H1 (cell line): ENCODE results near the gene HOXA10. TPM values are rescaled to one million over a fixed set of nuclear protein-coding genes. Genes with fewer than 3 reads are reported as not detected.
A peak's percentile ranks its signal among the peaks of the same experiment; 100 is the strongest.

Experiments used
- CTCF ChIA-PET: fragments of 300-600 bp; sonication (Branson Sonifier 250); formaldehyde crosslinking; loops from one replicate; lab custom pipeline; 2021; ENCODE audit not compliant: partially characterized antibody; lab: Charles Lee
- POLR2A ChIA-PET: fragments of 300-600 bp; sonication (Branson Sonifier 250); formaldehyde crosslinking; loops from one replicate; lab custom pipeline; 2021; ENCODE audit warnings: inconsistent platforms; ENCODE audit not compliant: partially characterized antibody; lab: Charles Lee
- DNase-seq, 2 experiments: peaks; one replicate each; pipeline versions ENCODE4 v3.0.0 to v3.0.0-alpha.2; 2010 to 2022; ENCODE audit warnings: low spot score in 2 of 2, low read depth in 1 of 2, mixed read lengths in 1 of 2
- FAIRE-seq: peaks from 2 replicates; lab custom pipeline; 2011; peaks lifted over from hg19 to GRCh38; lab: Jason Lieb, UNC
- H2AFZ ChIP-seq: 2 replicates; pipeline ENCODE4 v1.8.1; 2012; ENCODE audit warnings: low read length, inconsistent platforms
- H2AK5ac ChIP-seq: 2 replicates; pipeline ENCODE4 v1.6.1; 2013; ENCODE audit warnings: low read depth, low read length
- H2BK120ac ChIP-seq: replicated peaks from 2 replicates; pipeline ENCODE3; 2013; ENCODE audit warnings: low read depth, low read length, inconsistent platforms
- H2BK12ac ChIP-seq: 2 replicates; pipeline ENCODE4 v1.6.1; 2013; ENCODE audit warnings: low read depth, low read length
- H2BK15ac ChIP-seq: 2 replicates; pipeline ENCODE4 v1.6.1; 2013; ENCODE audit warnings: low read length
- H2BK20ac ChIP-seq: 2 replicates; pipeline ENCODE4 v1.6.1; 2013; ENCODE audit warnings: low read length
- H2BK5ac ChIP-seq: 2 replicates; pipeline ENCODE4 v1.6.1; 2013; ENCODE audit warnings: low read depth, low read length
- H3K14ac ChIP-seq: 2 replicates; pipeline ENCODE4 v1.6.1; 2013; ENCODE audit warnings: inconsistent platforms; ENCODE audit not compliant: insufficient read length
- H3K18ac ChIP-seq: 2 replicates; pipeline ENCODE4 v1.6.1; 2013; ENCODE audit warnings: low read length; ENCODE audit errors: extremely low read depth
- H3K23ac ChIP-seq: 2 replicates; pipeline ENCODE4 v1.6.1; 2013; ENCODE audit warnings: inconsistent platforms; ENCODE audit not compliant: insufficient read length
- H3K23me2 ChIP-seq: 2 replicates; pipeline ENCODE4 v1.6.1; 2013; ENCODE audit warnings: low read depth, low read length
- H3K27ac ChIP-seq: 2 replicates; pipeline ENCODE4 v1.6.1; 2011; ENCODE audit warnings: low read depth, low read length, inconsistent platforms
- H3K27me3 ChIP-seq, 4 experiments: replicated peaks in 1 of 4; 1 replicate in 1 of 4; 2 replicates in 3 of 4; pipeline versions ENCODE4 v1.6.1 to v1.8.1; 2011 to 2013; ENCODE audit warnings: low read length in 3 of 4, mild to moderate bottlenecking in 3 of 4, inconsistent platforms in 2 of 4, mixed read lengths in 2 of 4, moderate library complexity in 1 of 4; ENCODE audit not compliant: control insufficient read depth in 3 of 4, insufficient read depth in 3 of 4; ENCODE audit errors: extremely low read depth in 1 of 4
- H3K36me3 ChIP-seq, 4 experiments: 2 replicates each; pipeline versions ENCODE4 v1.6.1 to v1.8.1; 2011 to 2013; ENCODE audit warnings: mild to moderate bottlenecking in 4 of 4, low read length in 3 of 4, moderate library complexity in 2 of 4, control low read depth in 1 of 4, inconsistent platforms in 1 of 4; ENCODE audit not compliant: insufficient read depth in 4 of 4, control insufficient read depth in 2 of 4
- H3K4ac ChIP-seq: replicated peaks from 2 replicates; pipeline ENCODE3; 2013; ENCODE audit warnings: low read length, low read depth, mixed read lengths, inconsistent platforms; ENCODE audit not compliant: insufficient read length
- H3K4me1 ChIP-seq, 4 experiments: replicated peaks in 1 of 4; 1 replicate in 1 of 4; 2 replicates in 3 of 4; pipeline versions ENCODE4 v1.6.1 to v1.8.1; 2011 to 2013; ENCODE audit warnings: low read length in 3 of 4, inconsistent platforms in 2 of 4, mixed read lengths in 1 of 4; ENCODE audit not compliant: insufficient read depth in 4 of 4, control insufficient read depth in 3 of 4
- H3K4me2 ChIP-seq, 2 experiments: 2 replicates each; pipeline versions ENCODE4 v1.6.1 to v1.8.1; 2011 to 2013; ENCODE audit warnings: low read depth in 2 of 2, low read length in 2 of 2, control low read depth in 1 of 2, inconsistent platforms in 1 of 2, mild to moderate bottlenecking in 1 of 2; ENCODE audit not compliant: insufficient read depth in 1 of 2
- H3K4me3 ChIP-seq, 4 experiments: fragments of 200-600, 300-600 bp in 1 of 4; sonication (generic), shearing (Covaris generic), sonication (Bioruptor Twin) in 1 of 4; 2 replicates each; pipeline versions ENCODE4 v1.5.1 to v1.8.1; 2011 to 2016; ENCODE audit warnings: low read length in 4 of 4, low read depth in 3 of 4, control low read depth in 2 of 4, inconsistent platforms in 2 of 4, mild to moderate bottlenecking in 2 of 4, mixed read lengths in 1 of 4, moderate library complexity in 1 of 4; ENCODE audit not compliant: insufficient read depth in 2 of 4; ENCODE audit errors: extremely low read depth in 1 of 4
- H3K56ac ChIP-seq: replicated peaks from 2 replicates; pipeline ENCODE3; 2013; ENCODE audit warnings: low read depth, mild to moderate bottlenecking, mixed read lengths, low read length, inconsistent platforms; ENCODE audit not compliant: insufficient read length
- H3K79me1 ChIP-seq: 2 replicates; pipeline ENCODE4 v1.6.1; 2013; ENCODE audit warnings: low read depth, low read length, control low read depth
- H3K79me2 ChIP-seq, 2 experiments: 2 replicates each; pipeline versions ENCODE4 v1.6.1 to v1.8.1; 2012 to 2013; ENCODE audit warnings: low read length in 2 of 2, mild to moderate bottlenecking in 2 of 2, inconsistent platforms in 1 of 2; ENCODE audit not compliant: insufficient read depth in 2 of 2, control insufficient read depth in 1 of 2
- H3K9ac ChIP-seq, 4 experiments: replicated peaks in 1 of 4; 1 replicate in 1 of 4; 2 replicates in 3 of 4; pipeline versions ENCODE4 v1.6.1 to v1.8.1; 2011 to 2013; ENCODE audit warnings: low read depth in 3 of 4, low read length in 3 of 4, control low read depth in 2 of 4, mild to moderate bottlenecking in 2 of 4, moderate library complexity in 2 of 4, inconsistent platforms in 1 of 4; ENCODE audit errors: extremely low read depth in 1 of 4
- H3K9me3 ChIP-seq, 2 experiments: 2 replicates each; pipeline versions ENCODE4 v1.6.1 to v1.8.1; 2012 to 2013; ENCODE audit warnings: mild to moderate bottlenecking in 2 of 2, moderate library complexity in 2 of 2, control low read depth in 1 of 2, inconsistent platforms in 1 of 2, low read depth in 1 of 2, low read length in 1 of 2, mixed read lengths in 1 of 2; ENCODE audit not compliant: insufficient read depth in 2 of 2
- H4K20me1 ChIP-seq, 2 experiments: replicated peaks in 1 of 2; 2 replicates each; pipeline versions ENCODE3 to v1.8.1; 2011 to 2013; ENCODE audit warnings: inconsistent platforms in 2 of 2, low read length in 2 of 2, mild to moderate bottlenecking in 1 of 2; ENCODE audit not compliant: insufficient read depth in 2 of 2, control insufficient read depth in 1 of 2
- H4K5ac ChIP-seq: 2 replicates; pipeline ENCODE4 v1.6.1; 2013; ENCODE audit warnings: low read length, low read depth, mixed read lengths, inconsistent platforms; ENCODE audit not compliant: insufficient read length
- H4K8ac ChIP-seq: 2 replicates; pipeline ENCODE4 v1.8.0; 2013; ENCODE audit warnings: mild to moderate bottlenecking, moderate library complexity, low read length, inconsistent platforms; ENCODE audit not compliant: insufficient read depth; ENCODE audit errors: extremely low read depth
- H4K91ac ChIP-seq: replicated peaks from 2 replicates; pipeline ENCODE3; 2013; ENCODE audit warnings: low read length, mixed read lengths, inconsistent platforms; ENCODE audit not compliant: insufficient read length
- EZH2 ChIP-seq: fragments of 200-600 bp; sonication (generic); IDR thresholded peaks from 2 replicates; pipeline ENCODE4 v1.7.1; 2012; ENCODE audit warnings: low read depth, mild to moderate bottlenecking, moderate library complexity, low read length, inconsistent platforms; ENCODE audit not compliant: severe bottlenecking
- KDM1A ChIP-seq: fragments of 200-600, 300-600 bp; sonication (generic); IDR thresholded peaks from 2 replicates; pipeline ENCODE4 v1.7.1; 2016; ENCODE audit warnings: mild to moderate bottlenecking, low read length, borderline replicate concordance
- RNF2 ChIP-seq: fragments of 200-900, 300-1000 bp; sonication (generic); IDR thresholded peaks from 2 replicates; pipeline ENCODE4 v1.7.1; 2016; ENCODE audit warnings: borderline replicate concordance, low read depth, mild to moderate bottlenecking, antibody characterized with exemption, low read length; ENCODE audit not compliant: poor library complexity, severe bottlenecking; ENCODE audit errors: missing control alignments
- SP4 ChIP-seq: IDR thresholded peaks from 2 replicates; pipeline ENCODE4 v1.6.1; 2012; ENCODE audit warnings: low read length, inconsistent platforms
- SUZ12 ChIP-seq: fragments of 200-600 bp; sonication (generic); IDR thresholded peaks from 2 replicates; pipeline ENCODE4 v1.6.1; 2012; ENCODE audit warnings: mild to moderate bottlenecking, inconsistent platforms, low read length, moderate library complexity, mixed read lengths
- WGBS, 2 experiments: shearing (Covaris generic) in 1 of 2; methylation state at CpG; one replicate each; pipeline versions ENCODE4 v1.1.6 to v1.1.7; 2013 to 2015; ENCODE audit warnings: low lambda C conversion rate in 2 of 2, mixed read lengths in 2 of 2, inconsistent platforms in 1 of 2, low coverage in 1 of 2, missing lambda C conversion rate in 1 of 2; ENCODE audit not compliant: insufficient replicate concordance in 2 of 2, insufficient coverage in 1 of 2, insufficient read length in 1 of 2; ENCODE audit errors: extremely low coverage in 1 of 2, missing lambda C conversion rate in 1 of 2; 5-methylcytosine and 5-hydroxymethylcytosine counted together
- polyA plus RNA-seq, 7 experiments: library from polyadenylated mRNA; depleted of rRNA in 3 of 7; stranded (reverse) in 5 of 7; unstranded in 2 of 7; fragments of >200 nt in 5 of 7; fragments of 200-250 nt in 2 of 7; gene quantifications; 1 replicate in 5 of 7; 2 replicates in 1 of 7; 4 replicates in 1 of 7; pipeline versions ENCODE4 v1.2.1 to v1.2.3, GENCODE V29; 2011 to 2013; ENCODE audit warnings: missing spikeins in 2 of 7, mixed read lengths in 2 of 7
- total RNA-seq: library from RNA; stranded (reverse); fragmentation: NEBNext Ultra II Directional; extraction: Animal tissue kit (Norgen Biotek cat#: 25700); gene quantifications from 2 replicates; pipeline ENCODE4 v1.2.1, GENCODE V29; 2021

HOXA10 gene
- total and polyA plus RNA-seq, 2 of the 8 experiments (the other 6 are each of a cell fraction or from before 2014, with no cell fraction given) = not detected

GRCh38 chr7:27133409-27134231 is 40.5 kb downstream of the HOXA10 start:
- Histone ChIP-seq H4K20me1 (peaks cover 14 to 24% of the 10 kb centered on the region in 2 experiments), H3K4me2 (no peak overlapping the region)
- CTCF ChIA-PET = interaction anchor here (1.5 to 2.7 kb wide), 4 partner anchors 8 to 446 kb away, joined by 4 to 10 read pairs (median 8); partner anchors contain the start of gene HOXA5

More at GRCh38 chr7:27133409-27134231, 40.5 kb downstream of the HOXA10 start:
- H3K56ac ChIP-seq = no peak overlapping the region
- no peak overlapping the region for H2AK5ac ChIP-seq
- peaks cover 96 to 100% (median 100%) of the 10 kb centered on the region in 4 experiments for H3K27me3 ChIP-seq
- H3K23ac ChIP-seq = no peak overlapping the region
- H2BK12ac ChIP-seq = no peak overlapping the region
- H2AFZ ChIP-seq = no peak overlapping the region
- H3K9me3 ChIP-seq = peaks cover 0 to 4% of the 10 kb centered on the region in 2 experiments; a peak in 1 of 4 replicates
- H3K23me2 ChIP-seq = peaks cover 4% of the 10 kb centered on the region; the same call in 1 of the 2 replicates
- no peak overlapping the region for H4K8ac ChIP-seq
- no peak overlapping the region for H3K27ac ChIP-seq
- no peak overlapping the region for H2BK5ac ChIP-seq
- H2BK120ac ChIP-seq = no peak overlapping the region
- no peak overlapping the region for H2BK20ac ChIP-seq
- H4K91ac ChIP-seq = no peak overlapping the region
- no peak overlapping the region for H2BK15ac ChIP-seq
- no peak overlapping the region for H3K18ac ChIP-seq
- POLR2A ChIA-PET = no interaction called here
- no peak overlapping the region for H3K14ac ChIP-seq
- no peak overlapping the region for H4K5ac ChIP-seq
- TF ChIP-seq SP4 = no peak
- peak; percentile 86 for TF ChIP-seq RNF2
- TF ChIP-seq SUZ12 = peak; percentile 91
- peak; percentile 87 for TF ChIP-seq EZH2
- TF ChIP-seq KDM1A = no peak
- H3K79me1 ChIP-seq = no peaks in the 10 kb centered on the region
- FAIRE-seq (no peak), DNase-seq (peak in 1 of 2 experiments; percentile 38)
- H3K79me2 ChIP-seq = no peaks in the 10 kb centered on the region
- H3K4me1 ChIP-seq = peaks cover 0 to 4% (median 2%) of the 10 kb centered on the region in 4 experiments; a peak in 4 of 7 replicates
- H3K36me3 ChIP-seq = peaks cover 0 to 16% (median 0%) of the 10 kb centered on the region in 4 experiments; a peak in 2 of 8 replicates
- H3K4ac ChIP-seq = no peak overlapping the region
- no peak overlapping the region for H3K9ac ChIP-seq
- 28% methylated on average over 18 of the region's 18 CpGs; no CpG with 5 or more reads in 1 of the 2 experiments for whole genome bisulfite sequencing, 2 experiments
- H3K4me3 ChIP-seq = no peak overlapping the region
